Measurements from ENCODE around the gene RIN3. TPM values are rescaled to one million over a fixed set of nuclear protein-coding genes. Genes with fewer than 3 reads are reported as not detected.
"Not testable (repeated sequence)": the region's sequence is repeated elsewhere in the genome, so short reads cannot be mapped to it uniquely, and the experiment has no call there.

RIN3 gene
- total RNA-seq, 1 experiment from 2014 or later: 14.8 TPM

- H3K36me3 ChIP-seq (ENCODE audit: low read depth): no peaks in the 10 kb centered on the region
- no peak for TF ChIP-seq EZH2 (IDR thresholded peaks at IDR 0.05; ENCODE audit: low read depth)
- no peak for TF ChIP-seq CTCF (conservative IDR thresholded peaks at IDR 0.05)
- H3K9me3 ChIP-seq (ENCODE audit: insufficient read depth, low read depth): no peaks in the 10 kb centered on the region
- no peak overlapping the region for H2AFZ ChIP-seq
- no peaks in the 10 kb centered on the region for H3K9me2 ChIP-seq (ENCODE audit: insufficient read depth)
- ChIA-PET CTCF (no interaction called here), POLR2A (ENCODE audit: unreplicated experiment) (no interaction called here)
- no peaks in the 10 kb centered on the region for H4K20me1 ChIP-seq (ENCODE audit: insufficient read depth)
- no peaks in the 10 kb centered on the region for H3K27me3 ChIP-seq (ENCODE audit: insufficient read depth, low read depth)
- no peak overlapping the region for H3K4me2 ChIP-seq
- no peak overlapping the region for H3K4me3 ChIP-seq
- no peak for DNase-seq
- no TSS peak for BruUV-seq (replicated peaks)
- H3K27ac ChIP-seq: no peak overlapping the region
- intact Hi-C loops (cut with micrococcal nuclease; ENCODE audit: unreplicated experiment): no loop called here
- no peaks in the 10 kb centered on the region for H3K79me2 ChIP-seq (ENCODE audit: low read depth)
- no peaks in the 10 kb centered on the region; the same call in 1 of the 2 replicates for H3K4me1 ChIP-seq (replicated peaks; ENCODE audit: insufficient read depth)
- H3F3A ChIP-seq (ENCODE audit: insufficient read depth, low read depth): peaks cover 9% of the 10 kb centered on the region
Observed at GRCh38 chr14:92638266-92638665, 124.7 kb downstream of the RIN3 start.

GRCh38 chr14:92638904-92639303 is 125.3 kb downstream of the RIN3 start:
- ChIA-PET CTCF (no interaction called here), POLR2A (ENCODE audit: unreplicated experiment) (no interaction called here)
- Histone ChIP-seq H3F3A (ENCODE audit: insufficient read depth, low read depth) (peaks cover 16% of the 10 kb centered on the region), H3K4me3 (no peak overlapping the region), H3K27me3 (ENCODE audit: insufficient read depth, low read depth) (no peaks in the 10 kb centered on the region), H3K36me3 (ENCODE audit: low read depth) (no peaks in the 10 kb centered on the region), H3K9me3 (ENCODE audit: insufficient read depth, low read depth) (no peaks in the 10 kb centered on the region), H3K9me2 (ENCODE audit: insufficient read depth) (no peaks in the 10 kb centered on the region), H3K4me1 (replicated peaks; ENCODE audit: insufficient read depth) (peaks cover 6% of the 10 kb centered on the region), H3K4me2 (no peak overlapping the region), H2AFZ (no peak overlapping the region), H4K20me1 (ENCODE audit: insufficient read depth) (no peaks in the 10 kb centered on the region), H3K27ac (no peak overlapping the region), H3K79me2 (ENCODE audit: low read depth) (no peaks in the 10 kb centered on the region)
- intact Hi-C loops (cut with micrococcal nuclease; ENCODE audit: unreplicated experiment): no loop called here
- BruUV-seq (replicated peaks): no TSS peak
- DNase-seq: no peak
- no peak for TF ChIP-seq EZH2 (IDR thresholded peaks at IDR 0.05; ENCODE audit: low read depth)
- TF ChIP-seq CTCF (conservative IDR thresholded peaks at IDR 0.05): no peak

GRCh38 chr14:92639472-92640117 is 126.0 kb downstream of the RIN3 start:
- H2AFZ ChIP-seq; H3K9me2 ChIP-seq (ENCODE audit: insufficient read depth); DNase-seq; H3K4me3 ChIP-seq; CTCF ChIA-PET; POLR2A ChIA-PET (ENCODE audit: unreplicated experiment); H3K4me2 ChIP-seq; H3K27ac ChIP-seq; intact Hi-C loops (cut with micrococcal nuclease; ENCODE audit: unreplicated experiment); H3K36me3 ChIP-seq (ENCODE audit: low read depth); BruUV-seq (replicated peaks); H3K9me3 ChIP-seq (ENCODE audit: insufficient read depth, low read depth); H3K27me3 ChIP-seq (ENCODE audit: insufficient read depth, low read depth); H3K79me2 ChIP-seq (ENCODE audit: low read depth); H4K20me1 ChIP-seq (ENCODE audit: insufficient read depth): not testable (repeated sequence)
- Histone ChIP-seq H3F3A (ENCODE audit: insufficient read depth, low read depth) (peaks cover 21% of the 10 kb centered on the region), H3K4me1 (replicated peaks; ENCODE audit: insufficient read depth) (peaks cover 12% of the 10 kb centered on the region)

- Histone ChIP-seq H3K4me3 (no peak overlapping the region), H3K27me3 (ENCODE audit: insufficient read depth, low read depth) (no peaks in the 10 kb centered on the region), H3K4me1 (replicated peaks; ENCODE audit: insufficient read depth) (peaks cover 29% of the 10 kb centered on the region), H3K36me3 (ENCODE audit: low read depth) (no peaks in the 10 kb centered on the region), H3K9me3 (ENCODE audit: insufficient read depth, low read depth) (peaks cover 4% of the 10 kb centered on the region; the same call in 1 of the 2 replicates), H3K27ac (no peak overlapping the region), H2AFZ (no peak overlapping the region), H3K4me2 (no peak overlapping the region), H3K9me2 (ENCODE audit: insufficient read depth) (no peaks in the 10 kb centered on the region), H4K20me1 (ENCODE audit: insufficient read depth) (no peaks in the 10 kb centered on the region), H3F3A (ENCODE audit: insufficient read depth, low read depth) (peaks cover 38% of the 10 kb centered on the region), H3K79me2 (ENCODE audit: low read depth) (no peaks in the 10 kb centered on the region)
- intact Hi-C loops (cut with micrococcal nuclease; ENCODE audit: unreplicated experiment): no loop called here
- BruUV-seq (replicated peaks): no TSS peak
- ChIA-PET POLR2A (ENCODE audit: unreplicated experiment) (no interaction called here), CTCF (no interaction called here)
- no peak for TF ChIP-seq CTCF (conservative IDR thresholded peaks at IDR 0.05)
- TF ChIP-seq EZH2 (IDR thresholded peaks at IDR 0.05; ENCODE audit: low read depth): no peak
- DNase-seq: no peak
Observed at GRCh38 chr14:92641306-92641705, 127.7 kb downstream of the RIN3 start.
